Measurements from ENCODE around the gene DAZAP2. TPM values are rescaled to one million over a fixed set of nuclear protein-coding genes. Genes with fewer than 3 reads are reported as not detected.
"Not testable (repeated sequence)": the region's sequence is repeated elsewhere in the genome, so short reads cannot be mapped to it uniquely, and the experiment has no call there.

Gene DAZAP2
- total RNA-seq, 1 experiment from 2014 or later = 74.2 TPM

DNA sequence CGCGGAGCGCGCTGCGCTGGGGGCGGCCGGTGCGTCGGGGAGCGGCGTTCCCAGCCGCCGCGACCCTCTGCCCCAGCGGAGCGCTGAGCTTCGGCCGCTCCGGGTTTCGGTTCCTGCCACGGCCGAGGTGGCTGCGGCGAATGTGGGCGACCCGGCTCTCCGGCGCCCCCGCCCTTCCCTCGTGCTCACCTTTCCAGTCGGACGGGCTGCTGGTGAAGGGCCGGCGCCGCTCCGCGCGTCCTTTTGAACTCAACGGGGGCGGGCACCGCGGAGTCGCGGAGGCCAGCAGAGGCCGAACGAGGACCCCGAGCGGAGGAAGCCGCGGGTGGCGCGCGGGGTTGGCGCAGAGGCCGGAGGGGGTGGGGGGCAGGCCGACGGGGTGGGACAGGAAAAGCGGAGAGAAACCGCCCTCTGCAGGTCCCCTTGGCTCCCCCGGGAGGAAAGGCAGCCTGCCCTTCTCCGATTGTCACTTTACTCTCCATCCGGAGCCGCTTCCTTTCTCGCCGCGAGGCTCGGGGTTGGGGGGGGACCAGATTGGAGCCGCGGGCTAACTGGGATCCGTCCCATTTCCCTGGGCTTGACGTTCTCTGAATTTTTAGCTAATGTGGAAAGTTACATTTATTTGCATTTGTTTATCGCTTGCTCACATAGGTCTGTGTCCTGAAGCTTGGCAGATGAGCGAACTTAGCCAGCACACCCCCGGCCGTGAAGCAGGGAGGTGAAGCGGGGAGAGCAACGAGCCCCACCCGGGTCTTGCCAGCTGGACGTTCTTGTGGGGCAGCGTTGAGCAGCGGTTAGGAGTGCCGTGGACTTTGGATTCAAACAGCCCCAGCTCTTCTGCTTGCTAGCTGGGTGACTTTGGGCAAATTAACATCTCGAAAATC, 31.7 kb downstream of the DAZAP2 start, which contains the start of gene SMAGP:
Gene SMAGP, minus strand, starts transcription at position 349 of the 884 bp plus-strand sequence. CDS start 1,137 bp downstream, outside the sequence.
- intact Hi-C loops (cut with micrococcal nuclease) = loop anchor here (5.0 kb wide), 1 partner anchor 37 kb away; no protein-coding TSS in a partner anchor
- Mint-ChIP-seq H3K4me1 (ENCODE audit: insufficient read depth, unreplicated experiment) (peaks cover 17% of the 10 kb centered on the region), H3K27ac (ENCODE audit: low read depth, unreplicated experiment) (peak within 1 kb of the TSS; percentile 74), H3K36me3 (ENCODE audit: insufficient read depth, unreplicated experiment) (no peaks in the 10 kb centered on the region), H3K9me3 (ENCODE audit: unreplicated experiment) (no peaks in the 10 kb centered on the region), H3K27me3 (ENCODE audit: insufficient read depth, unreplicated experiment) (no peaks in the 10 kb centered on the region), H3K4me3 (ENCODE audit: unreplicated experiment) (peak within 1 kb of the TSS; percentile 87)
- ChIA-PET CTCF (interaction anchor here (0.5 to 6.4 kb wide), 11 partner anchors 9 to 661 kb away, joined by 3 to 110 read pairs (median 3); no protein-coding TSS in a partner anchor), POLR2A (interaction anchor here (0.6 to 2.6 kb wide), 12 partner anchors 11 to 214 kb away, joined by 3 to 38 read pairs (median 4); partner anchors contain the start of gene DAZAP2)
- BruUV-seq (replicated peaks) = TSS peak; percentile 50
- peak; percentile 44 for DNase-seq (ENCODE audit: unreplicated experiment)
- TF ChIP-seq, protein P1, sequence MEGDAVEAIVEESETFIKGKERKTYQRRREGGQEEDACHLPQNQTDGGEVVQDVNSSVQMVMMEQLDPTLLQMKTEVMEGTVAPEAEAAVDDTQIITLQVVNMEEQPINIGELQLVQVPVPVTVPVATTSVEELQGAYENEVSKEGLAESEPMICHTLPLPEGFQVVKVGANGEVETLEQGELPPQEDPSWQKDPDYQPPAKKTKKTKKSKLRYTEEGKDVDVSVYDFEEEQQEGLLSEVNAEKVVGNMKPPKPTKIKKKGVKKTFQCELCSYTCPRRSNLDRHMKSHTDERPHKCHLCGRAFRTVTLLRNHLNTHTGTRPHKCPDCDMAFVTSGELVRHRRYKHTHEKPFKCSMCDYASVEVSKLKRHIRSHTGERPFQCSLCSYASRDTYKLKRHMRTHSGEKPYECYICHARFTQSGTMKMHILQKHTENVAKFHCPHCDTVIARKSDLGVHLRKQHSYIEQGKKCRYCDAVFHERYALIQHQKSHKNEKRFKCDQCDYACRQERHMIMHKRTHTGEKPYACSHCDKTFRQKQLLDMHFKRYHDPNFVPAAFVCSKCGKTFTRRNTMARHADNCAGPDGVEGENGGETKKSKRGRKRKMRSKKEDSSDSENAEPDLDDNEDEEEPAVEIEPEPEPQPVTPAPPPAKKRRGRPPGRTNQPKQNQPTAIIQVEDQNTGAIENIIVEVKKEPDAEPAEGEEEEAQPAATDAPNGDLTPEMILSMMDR (IDR thresholded peaks at IDR 0.05; ENCODE audit: unreplicated experiment) = no peak

GRCh38 chr12:51270951-51271518, 32.4 kb downstream of the DAZAP2 start:
- Mint-ChIP-seq H3K27ac (ENCODE audit: low read depth, unreplicated experiment) (peak overlapping the region; percentile 74), H3K36me3 (ENCODE audit: insufficient read depth, unreplicated experiment) (no peaks in the 10 kb centered on the region), H3K4me1 (ENCODE audit: insufficient read depth, unreplicated experiment) (peaks cover 12% of the 10 kb centered on the region), H3K4me3 (ENCODE audit: unreplicated experiment) (peak overlapping the region; percentile 87), H3K27me3 (ENCODE audit: insufficient read depth, unreplicated experiment) (no peaks in the 10 kb centered on the region), H3K9me3 (ENCODE audit: unreplicated experiment) (no peaks in the 10 kb centered on the region)
- peak; percentile 80 for DNase-seq (ENCODE audit: unreplicated experiment)
- POLR2A ChIA-PET = interaction anchor here (0.6 to 2.6 kb wide), 10 partner anchors 11 to 215 kb away, joined by 3 to 38 read pairs (median 5); partner anchors contain the start of gene DAZAP2
- intact Hi-C loops (cut with micrococcal nuclease) = loop anchor here (5.0 kb wide), 1 partner anchor 36 kb away; no protein-coding TSS in a partner anchor
- BruUV-seq (replicated peaks) = TSS peak; percentile 70
- TF ChIP-seq, protein P1 (IDR thresholded peaks at IDR 0.05; ENCODE audit: unreplicated experiment) = no peak
- CTCF ChIA-PET = interaction anchor here (0.6 to 6.4 kb wide), 11 partner anchors 8 to 1252 kb away, joined by 3 to 110 read pairs (median 3); no protein-coding TSS in a partner anchor

DNA sequence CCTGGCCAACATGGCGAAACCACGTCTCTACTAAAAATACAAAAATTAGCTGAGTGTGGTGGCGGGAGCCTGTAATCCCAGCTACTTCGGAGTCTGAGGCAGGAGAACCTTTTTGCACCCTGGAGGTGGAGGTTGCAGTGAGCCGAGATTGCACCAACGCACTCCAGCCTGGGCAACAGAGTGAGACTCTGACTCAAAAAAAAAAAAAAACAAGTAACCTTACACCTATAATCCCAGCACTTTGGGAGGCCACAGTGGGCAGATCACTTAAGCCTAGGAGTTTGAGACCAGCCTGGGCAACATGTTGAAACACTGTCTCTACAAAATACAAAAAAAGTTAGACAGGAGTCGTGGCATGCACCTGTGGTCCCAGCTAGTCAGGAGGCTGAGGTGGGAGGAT, 34.2 kb downstream of the DAZAP2 start:
- BruUV-seq (replicated peaks); H3K4me1 Mint-ChIP-seq (ENCODE audit: insufficient read depth, unreplicated experiment); H3K9me3 Mint-ChIP-seq (ENCODE audit: unreplicated experiment); H3K4me3 Mint-ChIP-seq (ENCODE audit: unreplicated experiment); H3K27ac Mint-ChIP-seq (ENCODE audit: low read depth, unreplicated experiment); DNase-seq (ENCODE audit: unreplicated experiment); CTCF ChIA-PET; H3K36me3 Mint-ChIP-seq (ENCODE audit: insufficient read depth, unreplicated experiment); H3K27me3 Mint-ChIP-seq (ENCODE audit: insufficient read depth, unreplicated experiment): not testable (repeated sequence)
- intact Hi-C loops (cut with micrococcal nuclease) = loop anchor here (5.0 kb wide), 1 partner anchor 34 kb away; no protein-coding TSS in a partner anchor
- POLR2A ChIA-PET = interaction anchor here (0.7 to 0.8 kb wide), 2 partner anchors 69 to 820 kb away, joined by 3 to 5 read pairs; no protein-coding TSS in a partner anchor

DNA sequence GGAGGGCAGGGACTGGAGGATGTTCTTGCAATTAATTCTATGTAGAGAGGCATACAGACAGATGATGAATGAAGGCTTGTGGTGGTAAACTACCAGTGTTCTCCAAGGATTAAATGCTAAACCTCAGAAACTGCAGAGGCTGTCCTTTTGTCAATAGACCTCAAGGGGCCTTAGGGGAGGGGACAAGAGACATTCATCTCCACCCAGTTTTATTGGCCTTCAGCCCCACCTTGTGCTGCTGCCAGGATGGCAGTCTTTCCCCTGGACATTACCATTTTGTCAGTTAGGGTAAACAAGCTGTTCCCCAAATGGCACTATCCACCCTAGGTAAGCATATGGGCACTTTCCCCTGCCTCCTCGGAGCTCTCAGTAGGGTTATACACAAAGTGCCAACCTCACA, 36.5 kb downstream of the DAZAP2 start:
- no peak overlapping the region for H3K4me3 Mint-ChIP-seq (ENCODE audit: unreplicated experiment)

More for the DNA sequence above, 36.5 kb downstream of the DAZAP2 start:
- Mint-ChIP-seq H3K27me3 (ENCODE audit: insufficient read depth, unreplicated experiment) (no peaks in the 10 kb centered on the region), H3K36me3 (ENCODE audit: insufficient read depth, unreplicated experiment) (no peaks in the 10 kb centered on the region), H3K9me3 (ENCODE audit: unreplicated experiment) (no peaks in the 10 kb centered on the region), H3K27ac (ENCODE audit: low read depth, unreplicated experiment) (no peak overlapping the region), H3K4me1 (ENCODE audit: insufficient read depth, unreplicated experiment) (peaks cover 9% of the 10 kb centered on the region)
- TF ChIP-seq, protein P1 (IDR thresholded peaks at IDR 0.05; ENCODE audit: unreplicated experiment) = no peak
- DNase-seq (ENCODE audit: unreplicated experiment) = no peak
- BruUV-seq (replicated peaks) = no TSS peak
- ChIA-PET CTCF (interaction anchor here (2.0 kb wide), 1 partner anchor 66 kb away, joined by 18 read pairs; no protein-coding TSS in a partner anchor), POLR2A (no interaction called here)
- intact Hi-C loops (cut with micrococcal nuclease) = no loop called here
